GM23338 (cell line): Measurements from ENCODE around the gene REV3L.

Source experiments
- CTCF ChIP-seq, 2 experiments: fragments of 200-600 bp in 1 of 2; sonication (generic) in 1 of 2; conservative IDR thresholded peaks; 2 replicates each; pipeline versions ENCODE4 v1.5.1 to v1.6.1; 2016 to 2017; ENCODE audit warnings: antibody characterized with exemption in 2 of 2, low read depth in 2 of 2, mild to moderate bottlenecking in 2 of 2, moderate library complexity in 1 of 2
- EZH2 ChIP-seq: fragments of 200-600 bp; sonication (generic); IDR thresholded peaks from one replicate; pipeline ENCODE4 v1.8.0; 2017; ENCODE audit warnings: antibody characterized with exemption, mild to moderate bottlenecking, low read depth; ENCODE audit not compliant: unreplicated experiment
- POLR2AphosphoS5 ChIP-seq: IDR thresholded peaks from 2 replicates; pipeline ENCODE4 v1.6.1; 2016; ENCODE audit warnings: antibody characterized with exemption, low read depth
- STAT1 ChIP-seq: IDR thresholded peaks from one replicate; pipeline ENCODE4 v1.6.1; 2016; ENCODE audit warnings: antibody characterized with exemption; ENCODE audit not compliant: unreplicated experiment

- TF ChIP-seq CTCF (conservative IDR thresholded peaks at IDR 0.05; ENCODE audit: low read depth in 2 of 2) (no peak), EZH2 (no peak), STAT1 (no peak), POLR2AphosphoS5 (no peak)
Measured at GRCh38 chr6:111379831-111380230, 103.2 kb downstream of the REV3L start.
